SK-N-SH (cell line): ENCODE data around the gene SESN1. TPM values are rescaled to one million over a fixed set of nuclear protein-coding genes. Genes with fewer than 3 reads are reported as not detected.
"Not testable (repeated sequence)": the region's sequence is repeated elsewhere in the genome, so short reads cannot be mapped to it uniquely, and the experiment has no call there.

Source experiments
- CTCF ChIA-PET: fragments of 300-600, 350-600 bp; formaldehyde crosslinking; extraction: SDS; loops from one replicate; lab custom pipeline; 2021; lab: Yijun Ruan, JAX
- POLR2A ChIA-PET: fragments of 350-600 bp; sonication (Branson Sonifier 250); formaldehyde crosslinking; extraction: SDS; loops from one replicate; lab custom pipeline; 2020; ENCODE audit warnings: antibody characterized with exemption, inconsistent platforms; lab: Yijun Ruan, JAX
- DNase-seq: peaks from one replicate; pipeline ENCODE4 v3.0.0; 2012
- H2AFZ ChIP-seq: fragments of 200-600 bp; sonication (generic); 2 replicates; pipeline ENCODE4 v1.8.1; 2016; ENCODE audit warnings: antibody characterized with exemption, mild to moderate bottlenecking, low read depth
- H3F3A ChIP-seq: fragments of 200-600 bp; sonication (generic); replicated peaks from 2 replicates; pipeline ENCODE3; 2016; ENCODE audit warnings: antibody characterized with exemption, mild to moderate bottlenecking; ENCODE audit not compliant: insufficient read depth
- H3K27ac ChIP-seq, 2 experiments: fragments of 200-500 bp in 1 of 2; fragments of 200-600 bp in 1 of 2; sonication (Bioruptor generic) in 1 of 2; sonication (generic), shearing (Covaris generic) in 1 of 2; 2 replicates each; pipeline versions ENCODE4 v1.5.1 to v1.6.1; 2014 to 2016; ENCODE audit warnings: low read depth in 2 of 2, inconsistent platforms in 1 of 2, low read length in 1 of 2, mild to moderate bottlenecking in 1 of 2, mixed read lengths in 1 of 2
- H3K27me3 ChIP-seq: fragments of 200-600 bp; sonication (generic), shearing (Covaris generic); 2 replicates; pipeline ENCODE4 v1.6.1; 2016; ENCODE audit warnings: mixed run types; ENCODE audit not compliant: insufficient read depth
- H3K36me3 ChIP-seq, 2 experiments: fragments of 200-500 bp in 1 of 2; fragments of 200-600 bp in 1 of 2; sonication (Bioruptor generic) in 1 of 2; sonication (generic) in 1 of 2; replicated peaks in 1 of 2; 2 replicates each; pipeline versions ENCODE3 to v1.5.1; 2014 to 2016; ENCODE audit warnings: low read length in 1 of 2, mild to moderate bottlenecking in 1 of 2; ENCODE audit not compliant: insufficient read depth in 2 of 2, control insufficient read depth in 1 of 2
- H3K4me1 ChIP-seq, 2 experiments: fragments of 200-500 bp in 1 of 2; fragments of 200-600 bp in 1 of 2; sonication (Bioruptor generic) in 1 of 2; sonication (generic), shearing (Covaris generic) in 1 of 2; 2 replicates each; pipeline versions ENCODE4 v1.5.1 to v1.6.1; 2014 to 2016; ENCODE audit warnings: low read depth in 1 of 2, low read length in 1 of 2, mixed run types in 1 of 2; ENCODE audit not compliant: insufficient read depth in 2 of 2, control insufficient read depth in 1 of 2
- H3K4me2 ChIP-seq: fragments of 200-600 bp; sonication (generic), shearing (Covaris generic); 2 replicates; pipeline ENCODE4 v1.6.1; 2017; ENCODE audit warnings: mixed run types
- H3K4me3 ChIP-seq, 2 experiments: fragments of 200-500 bp in 1 of 2; fragments of 200-600 bp in 1 of 2; sonication (Bioruptor generic) in 1 of 2; sonication (generic), shearing (Covaris generic) in 1 of 2; 2 replicates each; pipeline versions ENCODE4 v1.5.1 to v1.8.1; 2014 to 2016; ENCODE audit warnings: low read depth in 2 of 2, inconsistent platforms in 1 of 2, low read length in 1 of 2, mild to moderate bottlenecking in 1 of 2, mixed read lengths in 1 of 2, moderate library complexity in 1 of 2
- H3K79me2 ChIP-seq: fragments of 200-600 bp; sonication (generic); 2 replicates; pipeline ENCODE4 v1.8.1; 2017; ENCODE audit warnings: mild to moderate bottlenecking; ENCODE audit not compliant: insufficient read depth
- H3K9ac ChIP-seq: fragments of 200-600 bp; sonication (generic); 2 replicates; pipeline ENCODE4 v1.6.1; 2017; ENCODE audit warnings: mixed run types
- H3K9me2 ChIP-seq: fragments of 200-600 bp; sonication (generic); 2 replicates; pipeline ENCODE4 v1.6.1; 2017; ENCODE audit warnings: mixed run types
- H3K9me3 ChIP-seq: fragments of 200-600 bp; sonication (generic); 2 replicates; pipeline ENCODE4 v1.6.1; 2017; ENCODE audit warnings: mixed run types, mild to moderate bottlenecking, moderate library complexity
- H4K20me1 ChIP-seq: fragments of 200-600 bp; sonication (generic); 2 replicates; pipeline ENCODE4 v1.6.1; 2017; ENCODE audit warnings: mild to moderate bottlenecking, mixed run types; ENCODE audit not compliant: insufficient read depth
- EZH2phosphoT487 ChIP-seq: fragments of 200-600 bp; sonication (generic); IDR thresholded peaks from 2 replicates; pipeline ENCODE4 v1.6.1; 2017; ENCODE audit warnings: low read depth, mixed run types, mild to moderate bottlenecking, antibody characterized with exemption, moderate library complexity, borderline replicate concordance
- FOSL2 ChIP-seq: IDR thresholded peaks from 2 replicates; pipeline ENCODE4 v1.4.0; 2012; ENCODE audit warnings: low read depth, mild to moderate bottlenecking, moderate library complexity, borderline replicate concordance
- FOXM1 ChIP-seq: IDR thresholded peaks from 2 replicates; pipeline ENCODE4 v1.4.0; 2012; ENCODE audit warnings: low read depth, mild to moderate bottlenecking
- GABPA ChIP-seq: IDR thresholded peaks from 2 replicates; pipeline ENCODE4 v1.4.0; 2012; ENCODE audit warnings: low read depth, mild to moderate bottlenecking
- NFIC ChIP-seq: IDR thresholded peaks from 2 replicates; pipeline ENCODE4 v1.4.0; 2012; ENCODE audit warnings: borderline replicate concordance
- NRF1 ChIP-seq: IDR thresholded peaks from 2 replicates; pipeline ENCODE4 v1.6.1; 2012; ENCODE audit warnings: low read depth, mild to moderate bottlenecking, low read length
- RAD21 ChIP-seq: IDR thresholded peaks from 2 replicates; pipeline ENCODE4 v1.6.1; 2012; ENCODE audit warnings: mild to moderate bottlenecking, low read length
- RCOR1 ChIP-seq: fragments of 150-350 bp; IDR thresholded peaks from 2 replicates; pipeline ENCODE4 v1.6.1; 2017; ENCODE audit warnings: antibody characterized with exemption, low read length
- SIN3A ChIP-seq: IDR thresholded peaks from 2 replicates; pipeline ENCODE4 v1.6.1; 2012; ENCODE audit warnings: low read depth, mild to moderate bottlenecking, low read length, moderate library complexity, borderline replicate concordance
- TAF1 ChIP-seq: IDR thresholded peaks from 2 replicates; pipeline ENCODE4 v1.6.1; 2012; ENCODE audit warnings: low read depth, mild to moderate bottlenecking, low read length, moderate library complexity, borderline replicate concordance
- YY1 ChIP-seq: IDR thresholded peaks from 2 replicates; pipeline ENCODE4 v1.4.0; 2012; ENCODE audit warnings: low read depth, mild to moderate bottlenecking
- ZBTB33 ChIP-seq: IDR thresholded peaks from 2 replicates; pipeline ENCODE4 v1.4.0; 2012; ENCODE audit warnings: low read depth, borderline replicate concordance
- WGBS: methylation state at CpG from one replicate; pipeline ENCODE4 v1.1.6; 2017; ENCODE audit warnings: low lambda C conversion rate; 5-methylcytosine and 5-hydroxymethylcytosine counted together
- polyA plus RNA-seq, 3 experiments: library from polyadenylated mRNA; depleted of rRNA; stranded (reverse); fragments of >200 nt; gene quantifications; 2 replicates each; pipeline ENCODE4 v1.2.3, GENCODE V29; 2012
- TF ChIP-seq, protein P1 (sequence below): IDR thresholded peaks from 2 replicates; pipeline ENCODE4 v1.4.0; 2012; ENCODE audit warnings: low read depth, borderline replicate concordance

The SESN1 gene
- polyA plus RNA-seq, 1 of the 3 experiments (the other 2 are of a cell fraction), result 13.1 TPM

- H3K4me1 ChIP-seq, result no peaks in the 10 kb centered on the region
- DNase-seq, result no peak
- ChIA-PET POLR2A (no interaction called here), CTCF (interaction anchor here (0.6 kb wide), 1 partner anchor 1316 kb away, joined by 3 read pairs; no protein-coding TSS in a partner anchor)
- H3K9me2 ChIP-seq, result no peaks in the 10 kb centered on the region
- H3K79me2 ChIP-seq, result no peaks in the 10 kb centered on the region
- no peaks in the 10 kb centered on the region for H4K20me1 ChIP-seq
- H3K36me3 ChIP-seq, result peaks cover 6 to 18% of the 10 kb centered on the region in 2 experiments
- no peak overlapping the region for H3K4me3 ChIP-seq
- no peak overlapping the region for H2AFZ ChIP-seq
- no peaks in the 10 kb centered on the region for H3K27me3 ChIP-seq
- no peaks in the 10 kb centered on the region for H3F3A ChIP-seq
- H3K9ac ChIP-seq, result no peak overlapping the region
- no peak overlapping the region for H3K27ac ChIP-seq
- no peak overlapping the region for H3K4me2 ChIP-seq
- TF ChIP-seq RAD21 (no peak), NFIC (no peak), FOXM1 (no peak), ZBTB33 (no peak), YY1 (no peak), TAF1 (no peak), RCOR1 (no peak), SIN3A (no peak), FOSL2 (no peak), NRF1 (no peak), EZH2phosphoT487 (no peak), GABPA (no peak)
- TF ChIP-seq, protein P1, sequence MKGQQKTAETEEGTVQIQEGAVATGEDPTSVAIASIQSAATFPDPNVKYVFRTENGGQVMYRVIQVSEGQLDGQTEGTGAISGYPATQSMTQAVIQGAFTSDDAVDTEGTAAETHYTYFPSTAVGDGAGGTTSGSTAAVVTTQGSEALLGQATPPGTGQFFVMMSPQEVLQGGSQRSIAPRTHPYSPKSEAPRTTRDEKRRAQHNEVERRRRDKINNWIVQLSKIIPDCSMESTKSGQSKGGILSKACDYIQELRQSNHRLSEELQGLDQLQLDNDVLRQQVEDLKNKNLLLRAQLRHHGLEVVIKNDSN, result no peak
- no peaks in the 10 kb centered on the region for H3K9me3 ChIP-seq
- WGBS, result 96% methylated on average over 10 of the region's 10 CpGs
Measured at GRCh38 chr6:108982154-108983113, 112.2 kb downstream of the SESN1 start.

DNA sequence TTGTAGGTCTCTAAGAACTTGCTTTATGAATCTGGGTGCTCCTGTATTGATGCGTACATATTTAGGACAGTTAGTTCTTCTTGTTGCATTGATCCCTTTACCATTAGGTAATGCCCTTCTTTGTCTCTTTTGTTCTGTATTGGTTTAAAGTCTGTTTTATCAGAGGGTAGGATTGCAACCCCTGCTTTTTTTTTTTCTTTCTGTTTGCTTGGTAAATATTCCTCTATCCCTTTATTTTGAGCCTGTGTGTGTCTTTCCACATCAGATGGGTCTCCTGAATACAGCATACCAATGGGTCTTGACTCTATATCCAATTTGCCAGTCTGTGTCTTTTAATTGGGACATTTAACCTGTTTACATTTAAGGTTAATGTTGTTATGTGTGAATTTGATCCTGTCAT is 116.0 kb downstream of the SESN1 start:
- H4K20me1 ChIP-seq, H3K4me3 ChIP-seq, H2AFZ ChIP-seq, H3K9me2 ChIP-seq, H3K4me2 ChIP-seq, POLR2A ChIA-PET, H3F3A ChIP-seq, CTCF ChIA-PET, H3K27me3 ChIP-seq, H3K4me1 ChIP-seq, H3K9me3 ChIP-seq, H3K9ac ChIP-seq, DNase-seq, H3K27ac ChIP-seq, H3K79me2 ChIP-seq, H3K36me3 ChIP-seq: not testable (repeated sequence)
- WGBS, result 100% methylated on average over 1 of the region's 1 CpG
